Brain microvascular endothelial cell (primary cell): Measurements from ENCODE around the gene CLIP2.

Experiments
- DNase-seq: peaks from one replicate; pipeline ENCODE4 v3.0.0-alpha.2; 2020
- H3K27ac ChIP-seq: fragments of 250-450 bp; sonication (Bioruptor Pico); 2 replicates; pipeline ENCODE4 v1.5.1; 2020; ENCODE audit warnings: mild to moderate bottlenecking, moderate library complexity
- H3K27me3 ChIP-seq: fragments of 250-450 bp; sonication (Bioruptor Pico); replicated peaks from 2 replicates; pipeline ENCODE4 v1.5.1; 2020; ENCODE audit warnings: mild to moderate bottlenecking
- H3K36me3 ChIP-seq: fragments of 250-450 bp; sonication (Bioruptor Pico); replicated peaks from 2 replicates; pipeline ENCODE4 v1.5.1; 2020; ENCODE audit warnings: mild to moderate bottlenecking
- H3K4me3 ChIP-seq: 2 replicates; pipeline ENCODE4 v1.5.1; 2011; ENCODE audit warnings: low read depth, mild to moderate bottlenecking, control low read depth, low read length, moderate library complexity
- CTCF ChIP-seq: IDR thresholded peaks from 2 replicates; pipeline ENCODE4 v1.5.1; 2011; ENCODE audit warnings: low read depth, mild to moderate bottlenecking, moderate library complexity, low read length, control low read depth, inconsistent platforms; ENCODE audit errors: missing control alignments
- in situ Hi-C: cut with HindIII; loops from 2 replicates; pipeline ENCODE4 v1.10.0; 2017; ENCODE audit warnings: low sequenced_read_pairs, low pct_ligation_motif_present

Gene CLIP2

GRCh38 chr7:74286131-74286530 lies 3.1 kb upstream of the CLIP2 start:
- DNase-seq: no peak
- H3K4me3 ChIP-seq: no peak overlapping the region
- TF ChIP-seq CTCF: no peak
- H3K36me3 ChIP-seq: no peaks in the 10 kb centered on the region
- no peak overlapping the region for H3K27ac ChIP-seq
- H3K27me3 ChIP-seq: no peaks in the 10 kb centered on the region
- in situ Hi-C loops: no loop called here

GRCh38 chr7:74287303-74288033 lies 1.7 kb upstream of the CLIP2 start:
- H3K27me3 ChIP-seq: no peaks in the 10 kb centered on the region
- H3K4me3 ChIP-seq: no peak overlapping the region
- no peak overlapping the region for H3K27ac ChIP-seq
- H3K36me3 ChIP-seq: no peaks in the 10 kb centered on the region
- TF ChIP-seq CTCF: no peak
- in situ Hi-C loops: no loop called here
- no peak for DNase-seq

GRCh38 chr7:74288034-74288881 lies 949 bp upstream of the CLIP2 start:
- Histone ChIP-seq H3K36me3 (no peaks in the 10 kb centered on the region), H3K27ac (no peak overlapping the region), H3K27me3 (no peaks in the 10 kb centered on the region), H3K4me3 (peak overlapping the region; percentile 56)
- in situ Hi-C loops: no loop called here
- no peak for DNase-seq
- no peak for TF ChIP-seq CTCF

GRCh38 chr7:74289659-74290552 lies 699 bp downstream of the CLIP2 start:
- no peak for TF ChIP-seq CTCF
- in situ Hi-C loops: no loop called here
- H3K36me3 ChIP-seq: no peaks in the 10 kb centered on the region
- peak overlapping the region; percentile 86 for H3K4me3 ChIP-seq
- H3K27ac ChIP-seq: peak overlapping the region; percentile 66
- no peaks in the 10 kb centered on the region for H3K27me3 ChIP-seq
- DNase-seq: no peak

- in situ Hi-C loops: no loop called here
Measured at GRCh38 chr7:74290553-74290950, 1.3 kb downstream of the CLIP2 start.

More at GRCh38 chr7:74290553-74290950, 1.3 kb downstream of the CLIP2 start:
- no peak overlapping the region for H3K27ac ChIP-seq
- DNase-seq: no peak
- no peaks in the 10 kb centered on the region for H3K36me3 ChIP-seq
- peak overlapping the region; percentile 86 for H3K4me3 ChIP-seq
- no peaks in the 10 kb centered on the region for H3K27me3 ChIP-seq
- no peak for TF ChIP-seq CTCF
